Testis (tissue), 2 donors: ENCODE results near the gene RAB27A.

Experiments
- POLR2A ChIP-seq: fragments of 450-650 bp; IDR thresholded peaks from one replicate; pipeline ENCODE4 v1.6.1; 2017; ENCODE audit warnings: antibody characterized with exemption, mild to moderate bottlenecking, moderate library complexity
- TF ChIP-seq, protein P1 (sequence below), 3 experiments: fragments of 450-650 bp in 2 of 3; fragments of 200-600 bp in 1 of 3; sonication (generic) in 1 of 3; IDR thresholded peaks; one replicate each; pipeline ENCODE4 v1.5.1; 2016 to 2019; ENCODE audit warnings: antibody characterized with exemption in 3 of 3, mild to moderate bottlenecking in 2 of 3, moderate library complexity in 1 of 3

DNA sequence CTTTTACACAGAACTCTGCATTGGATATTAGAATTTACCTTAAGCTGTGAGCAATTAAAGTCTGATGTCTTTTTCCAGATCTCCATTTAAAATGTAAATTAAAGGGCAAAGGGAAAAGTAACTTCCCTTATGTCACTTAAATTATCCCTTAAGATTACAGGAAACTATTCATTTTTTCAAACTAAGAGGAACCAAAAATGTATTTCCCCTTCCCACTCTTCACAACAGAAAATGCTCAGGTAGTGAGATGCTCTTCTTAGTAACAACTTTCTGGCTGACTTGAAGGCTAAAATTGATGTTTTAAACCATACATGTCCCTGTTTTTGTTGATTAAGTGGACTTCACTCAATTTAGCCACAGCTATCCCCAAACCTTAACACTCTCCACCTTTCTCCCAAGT lies 110.5 kb downstream of the RAB27A start:
- TF ChIP-seq, protein P1, sequence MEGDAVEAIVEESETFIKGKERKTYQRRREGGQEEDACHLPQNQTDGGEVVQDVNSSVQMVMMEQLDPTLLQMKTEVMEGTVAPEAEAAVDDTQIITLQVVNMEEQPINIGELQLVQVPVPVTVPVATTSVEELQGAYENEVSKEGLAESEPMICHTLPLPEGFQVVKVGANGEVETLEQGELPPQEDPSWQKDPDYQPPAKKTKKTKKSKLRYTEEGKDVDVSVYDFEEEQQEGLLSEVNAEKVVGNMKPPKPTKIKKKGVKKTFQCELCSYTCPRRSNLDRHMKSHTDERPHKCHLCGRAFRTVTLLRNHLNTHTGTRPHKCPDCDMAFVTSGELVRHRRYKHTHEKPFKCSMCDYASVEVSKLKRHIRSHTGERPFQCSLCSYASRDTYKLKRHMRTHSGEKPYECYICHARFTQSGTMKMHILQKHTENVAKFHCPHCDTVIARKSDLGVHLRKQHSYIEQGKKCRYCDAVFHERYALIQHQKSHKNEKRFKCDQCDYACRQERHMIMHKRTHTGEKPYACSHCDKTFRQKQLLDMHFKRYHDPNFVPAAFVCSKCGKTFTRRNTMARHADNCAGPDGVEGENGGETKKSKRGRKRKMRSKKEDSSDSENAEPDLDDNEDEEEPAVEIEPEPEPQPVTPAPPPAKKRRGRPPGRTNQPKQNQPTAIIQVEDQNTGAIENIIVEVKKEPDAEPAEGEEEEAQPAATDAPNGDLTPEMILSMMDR (IDR thresholded peaks at IDR 0.05): no peak
- no peak for TF ChIP-seq POLR2A
